Upper lobe of left lung (tissue), 4 donors: Measurements from ENCODE around the gene RWDD2A.

ENCODE experiments used
- EP300 ChIP-seq, 4 donors: sonication (generic); formaldehyde crosslinking; IDR thresholded peaks; one replicate each; pipeline ENCODE4 v1.5.1; 2017; ENCODE audit warnings: antibody characterized with exemption in 4 of 4, control low read depth in 2 of 4
- POLR2AphosphoS5 ChIP-seq, 2 donors: sonication (generic); formaldehyde crosslinking; IDR thresholded peaks; one replicate each; pipeline ENCODE4 v1.5.1; 2017; ENCODE audit warnings: antibody characterized with exemption in 2 of 2
- TF ChIP-seq, protein P1 (sequence below), 6 experiments: fragments of 450-650 bp in 4 of 6; fragments of 200-600 bp in 2 of 6; sonication (generic) in 2 of 6; IDR thresholded peaks; one replicate each; pipeline ENCODE4 v1.5.1; 2016 to 2019; ENCODE audit warnings: antibody characterized with exemption in 6 of 6

GRCh38 chr6:83169511-83169910 lies 23.6 kb upstream of the RWDD2A start:
- TF ChIP-seq, protein P1, sequence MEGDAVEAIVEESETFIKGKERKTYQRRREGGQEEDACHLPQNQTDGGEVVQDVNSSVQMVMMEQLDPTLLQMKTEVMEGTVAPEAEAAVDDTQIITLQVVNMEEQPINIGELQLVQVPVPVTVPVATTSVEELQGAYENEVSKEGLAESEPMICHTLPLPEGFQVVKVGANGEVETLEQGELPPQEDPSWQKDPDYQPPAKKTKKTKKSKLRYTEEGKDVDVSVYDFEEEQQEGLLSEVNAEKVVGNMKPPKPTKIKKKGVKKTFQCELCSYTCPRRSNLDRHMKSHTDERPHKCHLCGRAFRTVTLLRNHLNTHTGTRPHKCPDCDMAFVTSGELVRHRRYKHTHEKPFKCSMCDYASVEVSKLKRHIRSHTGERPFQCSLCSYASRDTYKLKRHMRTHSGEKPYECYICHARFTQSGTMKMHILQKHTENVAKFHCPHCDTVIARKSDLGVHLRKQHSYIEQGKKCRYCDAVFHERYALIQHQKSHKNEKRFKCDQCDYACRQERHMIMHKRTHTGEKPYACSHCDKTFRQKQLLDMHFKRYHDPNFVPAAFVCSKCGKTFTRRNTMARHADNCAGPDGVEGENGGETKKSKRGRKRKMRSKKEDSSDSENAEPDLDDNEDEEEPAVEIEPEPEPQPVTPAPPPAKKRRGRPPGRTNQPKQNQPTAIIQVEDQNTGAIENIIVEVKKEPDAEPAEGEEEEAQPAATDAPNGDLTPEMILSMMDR (IDR thresholded peaks at IDR 0.05), result no peak
- TF ChIP-seq POLR2AphosphoS5 (IDR thresholded peaks at IDR 0.05) (no peak), EP300 (IDR thresholded peaks at IDR 0.05) (no peak)
